SU-DHL-6 (cell line): ENCODE measurements around the gene HMGCS1.

Experiments
- H2AFZ ChIP-seq: fragments of 200-600 bp; sonication (generic); 2 replicates; pipeline ENCODE4 v1.6.1; 2014; ENCODE audit warnings: low read depth, mild to moderate bottlenecking, moderate library complexity, mixed read lengths, antibody characterized with exemption, low read length; ENCODE audit not compliant: severe bottlenecking
- H3F3A ChIP-seq: fragments of 200-600 bp; shearing (Covaris generic); 2 replicates; pipeline ENCODE4 v1.6.0; 2016; ENCODE audit warnings: antibody characterized with exemption, mild to moderate bottlenecking; ENCODE audit not compliant: insufficient read depth
- H3K27ac ChIP-seq: fragments of 200-600 bp; sonication (generic); 2 replicates; pipeline ENCODE4 v1.5.1; 2016; ENCODE audit warnings: low read depth, mild to moderate bottlenecking, low read length, moderate library complexity, mixed read lengths
- H3K27me3 ChIP-seq: fragments of 200-600 bp; sonication (generic), shearing (Covaris generic); 2 replicates; pipeline ENCODE4 v1.6.0; 2014; ENCODE audit warnings: mild to moderate bottlenecking, low read length
- H3K36me3 ChIP-seq: fragments of 200-600 bp; sonication (generic); 2 replicates; pipeline ENCODE4 v1.6.1; 2014; ENCODE audit warnings: mild to moderate bottlenecking, low read length, mixed read lengths
- H3K4me2 ChIP-seq: fragments of 300-600, 200-600 bp; shearing (Covaris generic), sonication (generic); 2 replicates; pipeline ENCODE4 v1.6.0; 2014; ENCODE audit warnings: low read length, low read depth, mild to moderate bottlenecking; ENCODE audit not compliant: poor library complexity, severe bottlenecking
- H3K4me3 ChIP-seq: fragments of 200-600 bp; sonication (generic); 2 replicates; pipeline ENCODE4 v1.5.1; 2014; ENCODE audit warnings: antibody characterized with exemption, low read length, mild to moderate bottlenecking, mixed read lengths; ENCODE audit not compliant: insufficient read depth, poor library complexity, severe bottlenecking
- H3K79me2 ChIP-seq: fragments of 200-600 bp; sonication (generic); 2 replicates; pipeline ENCODE4 v1.6.1; 2014; ENCODE audit warnings: mild to moderate bottlenecking, low read length, moderate library complexity; ENCODE audit not compliant: insufficient read depth
- H3K9ac ChIP-seq: fragments of 200-600 bp; sonication (generic); 2 replicates; pipeline ENCODE4 v1.7.0; 2014; ENCODE audit warnings: mild to moderate bottlenecking, low read length
- H3K9me2 ChIP-seq: fragments of 200-600 bp; sonication (generic); replicated peaks from 2 replicates; pipeline ENCODE4 v1.6.1; 2014; ENCODE audit warnings: low read length; ENCODE audit not compliant: insufficient read depth
- H3K9me3 ChIP-seq: fragments of 200-600 bp; sonication (generic); 2 replicates; pipeline ENCODE4 v1.6.1; 2014; ENCODE audit warnings: low read length, mixed read lengths; ENCODE audit not compliant: insufficient read depth
- H4K20me1 ChIP-seq: fragments of 200-600 bp; sonication (generic); 2 replicates; pipeline ENCODE4 v1.6.1; 2014; ENCODE audit warnings: low read depth, mild to moderate bottlenecking, antibody characterized with exemption, low read length, moderate library complexity, mixed read lengths
- CTCF ChIP-seq: fragments of 200-600 bp; sonication (generic); IDR thresholded peaks from one replicate; pipeline ENCODE4 v1.5.1; 2017; ENCODE audit warnings: antibody characterized with exemption, mild to moderate bottlenecking, low read length, moderate library complexity; ENCODE audit not compliant: insufficient read depth, poor library complexity, severe bottlenecking
- EZH2phosphoT487 ChIP-seq: fragments of 200-600 bp; sonication (generic), shearing (Covaris generic); conservative IDR thresholded peaks from 2 replicates; pipeline ENCODE4 v1.6.1; 2018; ENCODE audit warnings: mild to moderate bottlenecking, antibody characterized with exemption, low read length, moderate library complexity, mixed read lengths

Gene HMGCS1

DNA sequence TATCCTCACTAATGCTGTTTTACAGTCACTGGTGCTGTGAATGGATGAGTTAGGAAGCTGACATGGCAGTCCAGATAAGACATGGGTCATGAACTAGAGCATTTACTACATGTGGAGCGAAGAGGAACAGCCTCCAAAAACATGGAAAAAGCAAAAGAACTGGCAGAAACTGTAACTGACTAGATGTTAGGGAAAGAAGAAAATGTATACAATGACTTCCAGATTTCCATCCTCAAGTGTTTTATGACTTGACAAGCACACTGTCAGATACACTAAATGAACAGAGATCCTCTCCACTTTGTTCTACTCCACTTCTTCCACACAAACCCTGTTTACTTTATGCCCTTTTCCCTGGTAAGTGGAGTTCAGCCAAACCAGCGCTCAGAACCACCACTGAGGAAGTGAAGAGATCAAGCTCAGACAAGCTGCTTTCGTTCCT, 11.5 kb downstream of the HMGCS1 start:
- Histone ChIP-seq H3K9me2 (no peaks in the 10 kb centered on the region), H3F3A (peaks cover 9% of the 10 kb centered on the region), H3K4me2 (no peak overlapping the region), H4K20me1 (peaks cover 71% of the 10 kb centered on the region), H3K36me3 (peaks cover 46% of the 10 kb centered on the region), H3K9me3 (no peaks in the 10 kb centered on the region), H3K27me3 (no peaks in the 10 kb centered on the region), H2AFZ (no peak overlapping the region), H3K9ac (no peak overlapping the region), H3K4me3 (no peak overlapping the region), H3K79me2 (peaks cover 87% of the 10 kb centered on the region), H3K27ac (no peak overlapping the region)
- TF ChIP-seq EZH2phosphoT487 (no peak), CTCF (no peak)

GRCh38 chr5:43300112-43300511, 13.1 kb downstream of the HMGCS1 start:
- H3K79me2 ChIP-seq = peaks cover 72% of the 10 kb centered on the region
- no peak overlapping the region for H3K27ac ChIP-seq
- no peak overlapping the region for H3K9ac ChIP-seq
- H3K9me2 ChIP-seq = no peaks in the 10 kb centered on the region
- H3K4me2 ChIP-seq = no peak overlapping the region
- H3K9me3 ChIP-seq = no peaks in the 10 kb centered on the region
- H2AFZ ChIP-seq = no peak overlapping the region
- TF ChIP-seq EZH2phosphoT487 (no peak), CTCF (no peak)
- no peak overlapping the region for H3K4me3 ChIP-seq
- H4K20me1 ChIP-seq = peaks cover 63% of the 10 kb centered on the region
- no peaks in the 10 kb centered on the region for H3K27me3 ChIP-seq
- peaks cover 61% of the 10 kb centered on the region for H3K36me3 ChIP-seq
- no peaks in the 10 kb centered on the region for H3F3A ChIP-seq

DNA sequence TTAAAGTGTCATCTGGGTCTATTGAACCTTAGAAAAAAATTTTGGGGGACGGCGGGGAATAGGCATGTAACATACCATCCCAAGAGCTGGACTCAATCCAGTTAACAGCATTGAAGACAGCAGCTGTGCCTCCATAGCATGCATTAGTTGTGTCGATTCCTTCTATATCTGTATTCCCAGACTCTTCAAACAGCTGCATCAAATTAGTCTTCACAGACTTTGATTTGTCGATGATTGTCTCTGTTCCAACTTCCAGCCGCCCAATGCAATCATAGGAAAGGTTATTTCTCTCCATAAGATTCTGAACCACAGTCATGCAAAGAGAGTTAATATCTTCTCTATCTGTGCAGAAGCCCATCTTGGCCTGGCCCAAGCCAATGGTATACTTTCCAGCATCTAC, 14.8 kb downstream of the HMGCS1 start:
- peaks cover 53% of the 10 kb centered on the region for H4K20me1 ChIP-seq
- H3K4me2 ChIP-seq = no peak overlapping the region
- no peaks in the 10 kb centered on the region for H3K9me2 ChIP-seq
- H3K27me3 ChIP-seq = no peaks in the 10 kb centered on the region
- H3K9me3 ChIP-seq = no peaks in the 10 kb centered on the region
- no peaks in the 10 kb centered on the region for H3F3A ChIP-seq
- H3K79me2 ChIP-seq = peaks cover 55% of the 10 kb centered on the region
- H3K4me3 ChIP-seq = no peak overlapping the region
- H3K9ac ChIP-seq = no peak overlapping the region
- H2AFZ ChIP-seq = no peak overlapping the region
- no peak for TF ChIP-seq EZH2phosphoT487
- TF ChIP-seq CTCF = no peak
- peaks cover 75% of the 10 kb centered on the region for H3K36me3 ChIP-seq
- H3K27ac ChIP-seq = no peak overlapping the region
